Measurements from ENCODE around the gene KLHL22.
"Not testable (repeated sequence)": the region's sequence is repeated elsewhere in the genome, so short reads cannot be mapped to it uniquely, and the experiment has no call there.

KLHL22 gene

GRCh38 chr22:20494978-20495860, at the start of gene KLHL22:
Gene KLHL22 (minus strand): TSS chr22:20495795. CDS start chr22:20489211, 6,584 bp downstream.
- no peak for DNase-seq

- not testable (repeated sequence) for DNase-seq
Measured at GRCh38 chr22:20545318-20545634, 49.7 kb upstream of the KLHL22 start.

- DNase-seq: no peak
Measured at GRCh38 chr22:20542736-20543135, 47.1 kb upstream of the KLHL22 start.

- no peak for DNase-seq
Measured at GRCh38 chr22:20542055-20542454, 46.5 kb upstream of the KLHL22 start.

- not testable (repeated sequence) for DNase-seq
Measured at GRCh38 chr22:20538875-20539274, 43.3 kb upstream of the KLHL22 start.

GRCh38 chr22:20537983-20538382, 42.4 kb upstream of the KLHL22 start:
- no peak for DNase-seq

GRCh38 chr22:20537325-20537756, 41.7 kb upstream of the KLHL22 start:
- DNase-seq: no peak

- DNase-seq: no peak
Measured at GRCh38 chr22:20536590-20537324, 41.2 kb upstream of the KLHL22 start.

GRCh38 chr22:20533879-20534265, 38.3 kb upstream of the KLHL22 start:
- no peak for DNase-seq

GRCh38 chr22:20533095-20533878, 37.7 kb upstream of the KLHL22 start:
- DNase-seq: no peak

- DNase-seq: no peak
Measured at GRCh38 chr22:20532256-20532993, 36.8 kb upstream of the KLHL22 start.

GRCh38 chr22:20531404-20532201, 36.0 kb upstream of the KLHL22 start:
- DNase-seq: peak; percentile 65

GRCh38 chr22:20531154-20531403, 35.5 kb upstream of the KLHL22 start:
- DNase-seq: no peak

GRCh38 chr22:20530368-20531153, 35.0 kb upstream of the KLHL22 start:
- DNase-seq: no peak

- no peak for DNase-seq
Measured at GRCh38 chr22:20528405-20528978, 32.9 kb upstream of the KLHL22 start.

GRCh38 chr22:20526628-20527355, 31.2 kb upstream of the KLHL22 start:
- no peak for DNase-seq

- DNase-seq: no peak
Measured at GRCh38 chr22:20526305-20526627, 30.7 kb upstream of the KLHL22 start.

- DNase-seq: no peak
Measured at GRCh38 chr22:20525048-20525447, 29.5 kb upstream of the KLHL22 start.

GRCh38 chr22:20524004-20524481, 28.4 kb upstream of the KLHL22 start:
- no peak for DNase-seq
